HL-60 (cell line): ENCODE measurements around the gene SUSD2.

Experiments used
- CTCF ChIP-seq: IDR thresholded peaks from one replicate; pipeline ENCODE4 v1.5.1; 2011; ENCODE audit warnings: low read length, control low read depth, inconsistent platforms; ENCODE audit not compliant: insufficient read depth
- POLR2AphosphoS5 ChIP-seq: IDR thresholded peaks from 2 replicates; pipeline ENCODE4 v1.6.1; 2012; ENCODE audit warnings: low read depth
- REST ChIP-seq: IDR thresholded peaks from 2 replicates; pipeline ENCODE4 v1.6.1; 2012; ENCODE audit warnings: low read depth; ENCODE audit not compliant: insufficient replicate concordance

- TF ChIP-seq CTCF (no peak), REST (no peak), POLR2AphosphoS5 (no peak)
Observed at GRCh38 chr22:24233235-24233634, 51.9 kb downstream of the SUSD2 start.
